Gastroesophageal sphincter (tissue), 3 donors: ENCODE results near the gene KRTAP1-1.
"Not testable (repeated sequence)": the region's sequence is repeated elsewhere in the genome, so short reads cannot be mapped to it uniquely, and the experiment has no call there.

Experiments
- EP300 ChIP-seq: sonication (generic); formaldehyde crosslinking; IDR thresholded peaks from one replicate; pipeline ENCODE4 v1.6.1; 2017; ENCODE audit warnings: antibody characterized with exemption, mild to moderate bottlenecking
- POLR2A ChIP-seq, 2 donors: fragments of 450-650 bp; IDR thresholded peaks; one replicate each; pipeline ENCODE4 v1.6.1; 2017; ENCODE audit warnings: antibody characterized with exemption in 2 of 2, mild to moderate bottlenecking in 2 of 2, moderate library complexity in 1 of 2
- POLR2AphosphoS5 ChIP-seq: sonication (generic); formaldehyde crosslinking; IDR thresholded peaks from one replicate; pipeline ENCODE4 v1.6.1; 2017; ENCODE audit warnings: antibody characterized with exemption
- TF ChIP-seq, protein P1 (sequence below), 4 experiments: fragments of 200-600 bp in 2 of 4; fragments of 450-650 bp in 2 of 4; sonication (generic) in 1 of 4; IDR thresholded peaks; one replicate each; pipeline ENCODE4 v1.5.1; 2017 to 2019; ENCODE audit warnings: antibody characterized with exemption in 4 of 4, mild to moderate bottlenecking in 2 of 4, moderate library complexity in 2 of 4

- not testable (repeated sequence) for TF ChIP-seq POLR2AphosphoS5; POLR2A (IDR thresholded peaks at IDR 0.05); EP300
- TF ChIP-seq, protein P1, sequence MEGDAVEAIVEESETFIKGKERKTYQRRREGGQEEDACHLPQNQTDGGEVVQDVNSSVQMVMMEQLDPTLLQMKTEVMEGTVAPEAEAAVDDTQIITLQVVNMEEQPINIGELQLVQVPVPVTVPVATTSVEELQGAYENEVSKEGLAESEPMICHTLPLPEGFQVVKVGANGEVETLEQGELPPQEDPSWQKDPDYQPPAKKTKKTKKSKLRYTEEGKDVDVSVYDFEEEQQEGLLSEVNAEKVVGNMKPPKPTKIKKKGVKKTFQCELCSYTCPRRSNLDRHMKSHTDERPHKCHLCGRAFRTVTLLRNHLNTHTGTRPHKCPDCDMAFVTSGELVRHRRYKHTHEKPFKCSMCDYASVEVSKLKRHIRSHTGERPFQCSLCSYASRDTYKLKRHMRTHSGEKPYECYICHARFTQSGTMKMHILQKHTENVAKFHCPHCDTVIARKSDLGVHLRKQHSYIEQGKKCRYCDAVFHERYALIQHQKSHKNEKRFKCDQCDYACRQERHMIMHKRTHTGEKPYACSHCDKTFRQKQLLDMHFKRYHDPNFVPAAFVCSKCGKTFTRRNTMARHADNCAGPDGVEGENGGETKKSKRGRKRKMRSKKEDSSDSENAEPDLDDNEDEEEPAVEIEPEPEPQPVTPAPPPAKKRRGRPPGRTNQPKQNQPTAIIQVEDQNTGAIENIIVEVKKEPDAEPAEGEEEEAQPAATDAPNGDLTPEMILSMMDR (IDR thresholded peaks at IDR 0.05), result not testable (repeated sequence)
These were observed 42.2 kb upstream of the KRTAP1-1 start for GRCh38 chr17:41083427-41083826.
